Measurements from ENCODE around the gene REPIN1.

The REPIN1 gene

GRCh38 chr7:150358433-150358832 lies 10.2 kb upstream of the REPIN1 start:
- Histone ChIP-seq H3K9me3 (ENCODE audit: control insufficient read depth, insufficient read depth, low read depth, low read length) (no peaks in the 10 kb centered on the region), H3K36me3 (ENCODE audit: control insufficient read depth in 2 of 2, insufficient read depth in 1 of 2, low read length in 2 of 2) (no peaks in the 10 kb centered on the region), H3K4me3 (ENCODE audit: low read depth, low read length) (no peak overlapping the region), H3K27ac (ENCODE audit: extremely low read depth, low read depth, low read length) (no peak overlapping the region), H3K4me1 (ENCODE audit: control insufficient read depth, insufficient read depth, low read length) (no peaks in the 10 kb centered on the region)
- TF ChIP-seq ZNF184 (tag by site-specific recombination; IDR thresholded peaks at IDR 0.05) (no peak), ZNF48 (tag by site-specific recombination; IDR thresholded peaks at IDR 0.05) (no peak), PRDM2 (tag by site-specific recombination; IDR thresholded peaks at IDR 0.05; ENCODE audit: borderline replicate concordance) (no peak), ZNF239 (tag by site-specific recombination; IDR thresholded peaks at IDR 0.05) (no peak), ZNF155 (tag by site-specific recombination; IDR thresholded peaks at IDR 0.05) (no peak), ZNF354C (tag by site-specific recombination; IDR thresholded peaks at IDR 0.05; ENCODE audit: borderline replicate concordance, low read depth) (no peak), ZNF558 (tag by site-specific recombination; IDR thresholded peaks at IDR 0.05) (no peak), ZNF169 (tag by site-specific recombination; IDR thresholded peaks at IDR 0.05) (no peak), KLF9 (tag by site-specific recombination; IDR thresholded peaks at IDR 0.05; ENCODE audit: low read depth) (no peak), ZNF777 (tag by site-specific recombination; IDR thresholded peaks at IDR 0.05; ENCODE audit: borderline replicate concordance) (no peak), ZNF561 (tag by site-specific recombination; IDR thresholded peaks at IDR 0.05; ENCODE audit: borderline replicate concordance) (no peak), ZNF510 (tag by site-specific recombination; IDR thresholded peaks at IDR 0.05; ENCODE audit: insufficient replicate concordance) (no peak), ZNF16 (tag by site-specific recombination; IDR thresholded peaks at IDR 0.05; ENCODE audit: low read depth) (no peak), ZNF2 (tag by site-specific recombination; IDR thresholded peaks at IDR 0.05) (no peak), ZNF548 (tag by site-specific recombination; IDR thresholded peaks at IDR 0.05) (no peak)
- TF ChIP-seq, protein P1, sequence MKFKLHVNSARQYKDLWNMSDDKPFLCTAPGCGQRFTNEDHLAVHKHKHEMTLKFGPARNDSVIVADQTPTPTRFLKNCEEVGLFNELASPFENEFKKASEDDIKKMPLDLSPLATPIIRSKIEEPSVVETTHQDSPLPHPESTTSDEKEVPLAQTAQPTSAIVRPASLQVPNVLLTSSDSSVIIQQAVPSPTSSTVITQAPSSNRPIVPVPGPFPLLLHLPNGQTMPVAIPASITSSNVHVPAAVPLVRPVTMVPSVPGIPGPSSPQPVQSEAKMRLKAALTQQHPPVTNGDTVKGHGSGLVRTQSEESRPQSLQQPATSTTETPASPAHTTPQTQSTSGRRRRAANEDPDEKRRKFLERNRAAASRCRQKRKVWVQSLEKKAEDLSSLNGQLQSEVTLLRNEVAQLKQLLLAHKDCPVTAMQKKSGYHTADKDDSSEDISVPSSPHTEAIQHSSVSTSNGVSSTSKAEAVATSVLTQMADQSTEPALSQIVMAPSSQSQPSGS (tag by site-specific recombination; IDR thresholded peaks at IDR 0.05; ENCODE audit: low read depth): no peak
- TF ChIP-seq, protein P2, sequence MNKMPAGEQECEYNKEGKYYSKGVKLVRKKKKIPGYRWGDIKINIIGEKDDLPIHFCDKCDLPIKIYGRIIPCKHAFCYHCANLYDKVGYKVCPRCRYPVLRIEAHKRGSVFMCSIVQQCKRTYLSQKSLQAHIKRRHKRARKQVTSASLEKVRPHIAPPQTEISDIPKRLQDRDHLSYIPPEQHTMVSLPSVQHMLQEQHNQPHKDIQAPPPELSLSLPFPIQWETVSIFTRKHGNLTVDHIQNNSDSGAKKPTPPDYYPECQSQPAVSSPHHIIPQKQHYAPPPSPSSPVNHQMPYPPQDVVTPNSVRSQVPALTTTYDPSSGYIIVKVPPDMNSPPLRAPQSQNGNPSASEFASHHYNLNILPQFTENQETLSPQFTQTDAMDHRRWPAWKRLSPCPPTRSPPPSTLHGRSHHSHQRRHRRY (tag by site-specific recombination; IDR thresholded peaks at IDR 0.05): no peak
- CTCF ChIA-PET: interaction anchor here (0.7 to 2.7 kb wide), 5 partner anchors 11 to 624 kb away, joined by 3 to 11 read pairs (median 3); no protein-coding TSS in a partner anchor
- POLR2A ChIA-PET: interaction anchor here (0.6 kb wide), 1 partner anchor 12 kb away, joined by 4 read pairs; no protein-coding TSS in a partner anchor
